PC-9 (cell line): ENCODE results near the gene BTG2. TPM values are rescaled to one million over a fixed set of nuclear protein-coding genes. Genes with fewer than 3 reads are reported as not detected.

Experiments
- BruUV-seq: library from RNA; stranded (reverse); fragments of 400-500 nt; replicated peaks from 2 replicates; lab custom pipeline; 2021; lab: Mats Ljungman, UMichigan
- CTCF ChIA-PET: fragments of 300-600 bp; sonication (Branson Sonifier 250); formaldehyde crosslinking; loops from one replicate; lab custom pipeline; 2022; ENCODE audit warnings: antibody characterized with exemption; lab: Charles Lee
- POLR2A ChIA-PET: fragments of 300-600 bp; sonication (Branson Sonifier 250); formaldehyde crosslinking; loops from one replicate; lab custom pipeline; 2022; ENCODE audit warnings: antibody characterized with exemption; ENCODE audit not compliant: unreplicated experiment; lab: Charles Lee
- DNase-seq, 2 experiments: peaks; one replicate each; pipeline versions ENCODE4 v3.0.0 to v3.0.0-alpha.2; 2015 to 2022; ENCODE audit warnings: mixed read lengths in 1 of 2
- H2AFZ ChIP-seq: fragments of 200-600 bp; sonication (generic); 2 replicates; pipeline ENCODE4 v1.8.1; 2017; ENCODE audit warnings: antibody characterized with exemption
- H3F3A ChIP-seq: fragments of 200-600 bp; sonication (generic); 2 replicates; pipeline ENCODE4 v1.8.1; 2017; ENCODE audit warnings: antibody characterized with exemption, mild to moderate bottlenecking, low read depth; ENCODE audit not compliant: insufficient read depth
- H3K27ac ChIP-seq: fragments of 200-600 bp; sonication (generic); 2 replicates; pipeline ENCODE4 v1.6.1; 2016; ENCODE audit warnings: mixed run types
- H3K27me3 ChIP-seq: fragments of 200-600 bp; sonication (generic); 2 replicates; pipeline ENCODE4 v1.6.1; 2016; ENCODE audit warnings: low read depth, mixed run types; ENCODE audit not compliant: insufficient read depth
- H3K36me3 ChIP-seq: fragments of 200-600 bp; sonication (generic); 2 replicates; pipeline ENCODE4 v1.6.1; 2016; ENCODE audit warnings: low read depth, mixed run types
- H3K4me1 ChIP-seq: fragments of 200-600 bp; sonication (generic); replicated peaks from 2 replicates; pipeline ENCODE4 v1.6.1; 2016; ENCODE audit warnings: mixed run types; ENCODE audit not compliant: insufficient read depth
- H3K4me2 ChIP-seq: fragments of 200-600 bp; sonication (generic); 2 replicates; pipeline ENCODE4 v1.6.1; 2017; ENCODE audit warnings: mixed run types
- H3K4me3 ChIP-seq: fragments of 200-600 bp; sonication (generic); 2 replicates; pipeline ENCODE4 v1.6.1; 2016; ENCODE audit warnings: mixed run types
- H3K79me2 ChIP-seq: fragments of 200-600 bp; sonication (generic); 2 replicates; pipeline ENCODE4 v1.6.1; 2017; ENCODE audit warnings: low read depth, mixed run types
- H3K9me2 ChIP-seq: fragments of 200-600 bp; sonication (generic); 2 replicates; pipeline ENCODE4 v1.8.1; 2017; ENCODE audit warnings: mild to moderate bottlenecking; ENCODE audit not compliant: insufficient read depth
- H3K9me3 ChIP-seq: fragments of 200-600 bp; sonication (generic); 2 replicates; pipeline ENCODE4 v1.8.1; 2016; ENCODE audit warnings: low read depth; ENCODE audit not compliant: insufficient read depth
- H4K20me1 ChIP-seq: fragments of 200-600 bp; sonication (generic); 2 replicates; pipeline ENCODE4 v1.8.1; 2017; ENCODE audit not compliant: insufficient read depth
- EZH2 ChIP-seq: fragments of 200-600 bp; sonication (generic); IDR thresholded peaks from 2 replicates; pipeline ENCODE4 v1.8.0; 2017; ENCODE audit warnings: antibody characterized with exemption, low read depth
- intact Hi-C: fragments of 100-400 bp; cut with micrococcal nuclease; formaldehyde crosslinking; loops from one replicate; pipeline ENCODE4 v1.10.0; 2022; ENCODE audit not compliant: unreplicated experiment
- total RNA-seq: library from RNA; stranded (reverse); gene quantifications from 2 replicates; pipeline ENCODE4 v1.2.3, GENCODE V29; 2021
- TF ChIP-seq, protein P1 (sequence below): fragments of 200-600 bp; sonication (generic); conservative IDR thresholded peaks from 2 replicates; pipeline ENCODE4 v1.6.1; 2017; ENCODE audit warnings: mixed run types, antibody characterized with exemption, mild to moderate bottlenecking, moderate library complexity

Gene BTG2
- total RNA-seq, 1 experiment from 2014 or later, result 11.1 TPM

DNA sequence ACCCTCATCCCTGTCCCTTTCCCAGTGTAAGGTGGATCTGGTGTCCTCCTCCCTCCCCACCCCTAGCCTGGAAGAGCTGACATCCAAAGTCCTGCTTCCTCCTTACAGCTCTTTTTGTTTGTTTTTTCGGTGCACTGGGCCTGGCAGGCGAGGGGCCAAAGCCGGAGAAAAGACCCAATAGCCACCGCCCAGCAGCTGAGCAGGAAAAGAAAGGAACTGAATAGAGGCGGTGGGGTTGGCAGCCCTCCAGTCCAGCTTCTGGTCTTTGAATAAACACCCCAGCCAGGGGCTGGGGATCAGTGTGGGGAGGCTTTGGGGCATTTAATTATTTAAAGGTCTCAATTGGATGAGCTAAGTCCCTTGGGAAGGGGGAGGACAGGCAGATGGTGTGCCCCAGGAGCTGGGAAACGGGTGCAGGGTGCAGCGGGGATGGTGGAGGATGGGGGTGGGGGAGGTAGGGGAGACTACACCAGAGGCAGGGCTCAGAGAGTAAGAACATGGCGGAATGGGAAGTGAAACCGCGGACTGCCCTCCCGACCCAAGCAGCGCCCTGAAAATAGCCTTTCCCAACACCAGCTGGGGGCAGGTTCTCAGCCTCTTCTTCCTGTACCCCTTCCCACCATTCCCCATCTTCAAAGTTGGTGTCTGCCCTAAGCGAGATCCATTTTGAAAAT, 20.2 kb downstream of the BTG2 start:
- intact Hi-C loops, result loop anchor here (5.0 kb wide), 1 partner anchor 288 kb away; no protein-coding TSS in a partner anchor
- Histone ChIP-seq H4K20me1 (no peaks in the 10 kb centered on the region), H3K9me2 (no peaks in the 10 kb centered on the region), H3K36me3 (no peaks in the 10 kb centered on the region), H3K27ac (no peak overlapping the region), H3K4me1 (peaks cover 13% of the 10 kb centered on the region), H3K4me2 (no peak overlapping the region), H3K4me3 (no peak overlapping the region), H3K79me2 (no peaks in the 10 kb centered on the region), H3K27me3 (peaks cover 17% of the 10 kb centered on the region; the same call in 1 of the 2 replicates), H3F3A (peaks cover 6% of the 10 kb centered on the region; the same call in 1 of the 2 replicates), H2AFZ (no peak overlapping the region), H3K9me3 (no peaks in the 10 kb centered on the region)
- POLR2A ChIA-PET, result no interaction called here
- no TSS peak for BruUV-seq
- no peak for DNase-seq
- TF ChIP-seq, protein P1, sequence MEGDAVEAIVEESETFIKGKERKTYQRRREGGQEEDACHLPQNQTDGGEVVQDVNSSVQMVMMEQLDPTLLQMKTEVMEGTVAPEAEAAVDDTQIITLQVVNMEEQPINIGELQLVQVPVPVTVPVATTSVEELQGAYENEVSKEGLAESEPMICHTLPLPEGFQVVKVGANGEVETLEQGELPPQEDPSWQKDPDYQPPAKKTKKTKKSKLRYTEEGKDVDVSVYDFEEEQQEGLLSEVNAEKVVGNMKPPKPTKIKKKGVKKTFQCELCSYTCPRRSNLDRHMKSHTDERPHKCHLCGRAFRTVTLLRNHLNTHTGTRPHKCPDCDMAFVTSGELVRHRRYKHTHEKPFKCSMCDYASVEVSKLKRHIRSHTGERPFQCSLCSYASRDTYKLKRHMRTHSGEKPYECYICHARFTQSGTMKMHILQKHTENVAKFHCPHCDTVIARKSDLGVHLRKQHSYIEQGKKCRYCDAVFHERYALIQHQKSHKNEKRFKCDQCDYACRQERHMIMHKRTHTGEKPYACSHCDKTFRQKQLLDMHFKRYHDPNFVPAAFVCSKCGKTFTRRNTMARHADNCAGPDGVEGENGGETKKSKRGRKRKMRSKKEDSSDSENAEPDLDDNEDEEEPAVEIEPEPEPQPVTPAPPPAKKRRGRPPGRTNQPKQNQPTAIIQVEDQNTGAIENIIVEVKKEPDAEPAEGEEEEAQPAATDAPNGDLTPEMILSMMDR, result no peak
- TF ChIP-seq EZH2, result no peak
- CTCF ChIA-PET, result interaction anchor here (0.5 to 0.6 kb wide), 2 partner anchors 55 to 1035 kb away, joined by 3 read pairs; no protein-coding TSS in a partner anchor

DNA sequence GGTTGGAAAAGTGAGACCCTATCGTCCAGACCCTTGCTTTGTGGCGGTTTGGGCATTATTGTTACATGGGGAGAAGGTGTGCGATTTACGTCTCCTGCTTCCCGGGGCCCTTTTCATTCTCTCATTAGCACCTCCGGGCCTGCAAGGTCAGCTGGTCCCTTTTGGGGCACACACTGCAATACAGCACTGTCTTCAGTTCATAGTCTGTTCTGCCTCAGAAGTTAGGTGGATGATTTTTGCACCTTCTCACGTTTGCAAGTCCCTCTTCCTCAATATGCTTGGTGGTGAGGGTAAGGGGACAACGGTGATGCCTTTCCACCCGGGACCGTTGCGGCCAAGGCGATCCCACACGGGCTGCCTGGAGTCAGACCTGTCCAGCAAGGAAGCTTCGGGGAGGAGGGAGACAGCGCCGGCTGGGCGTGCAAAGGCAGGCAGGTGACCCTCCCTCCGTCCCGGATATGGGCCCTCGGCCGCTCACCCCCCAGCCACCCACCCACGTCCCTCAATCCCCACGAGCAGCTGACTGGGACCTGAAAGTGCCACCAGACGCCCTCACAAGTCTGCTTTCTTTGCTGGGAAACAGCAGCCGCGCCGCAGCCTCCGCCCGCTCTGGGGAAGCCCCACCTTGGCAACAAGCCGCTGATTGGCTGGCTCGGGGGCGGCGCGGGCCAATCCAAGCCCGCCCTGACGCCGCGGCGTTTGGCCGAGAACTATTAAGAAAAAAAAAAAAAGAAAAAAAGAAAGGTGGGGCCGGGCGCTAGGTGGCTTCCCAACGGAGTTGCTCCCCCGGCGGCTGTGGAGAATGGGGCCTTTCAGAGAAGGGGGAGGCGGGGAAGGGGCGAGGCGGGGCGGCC, 21.7 kb downstream of the BTG2 start:
- intact Hi-C loops, result loop anchor here (1.0 to 5.0 kb wide), 2 partner anchors 22 to 290 kb away; partner anchors contain the start of gene BTG2
- POLR2A ChIA-PET, result interaction anchor here (0.6 to 1.0 kb wide), 7 partner anchors 9 to 804 kb away, joined by 3 to 6 read pairs (median 3); no protein-coding TSS in a partner anchor
- TSS peak; percentile 69 for BruUV-seq
- Histone ChIP-seq H4K20me1 (no peaks in the 10 kb centered on the region), H3F3A (peaks cover 6% of the 10 kb centered on the region; the same call in 1 of the 2 replicates), H2AFZ (peak overlapping the region; percentile 91), H3K27me3 (peaks cover 17% of the 10 kb centered on the region; the same call in 1 of the 2 replicates), H3K36me3 (no peaks in the 10 kb centered on the region), H3K4me1 (peaks cover 22% of the 10 kb centered on the region), H3K9me3 (no peaks in the 10 kb centered on the region), H3K9me2 (no peaks in the 10 kb centered on the region), H3K27ac (peak overlapping the region; percentile 61), H3K79me2 (no peaks in the 10 kb centered on the region), H3K4me3 (peak overlapping the region; percentile 63), H3K4me2 (peak overlapping the region; percentile 78)
- peak; percentile 77 to 94 for DNase-seq
- CTCF ChIA-PET, result interaction anchor here (0.5 to 2.0 kb wide), 5 partner anchors 17 to 493 kb away, joined by 3 to 10 read pairs (median 4); no protein-coding TSS in a partner anchor
- TF ChIP-seq, protein P1, result no peak
- no peak for TF ChIP-seq EZH2
